22Rv1 (cell line): ENCODE measurements around the gene CTR9.
A peak's percentile ranks its signal among the peaks of the same experiment; 100 is the strongest.

Experiments used
- H3K27ac ChIP-seq: fragments of 450-650 bp; 2 replicates; pipeline ENCODE4 v1.5.1; 2017
- ZFX ChIP-seq: fragments of 450-650 bp; IDR thresholded peaks from 2 replicates; pipeline ENCODE4 v1.6.1; 2017; ENCODE audit warnings: antibody characterized with exemption, borderline replicate concordance
- TF ChIP-seq, protein P1 (sequence below): fragments of 450-650 bp; IDR thresholded peaks from 2 replicates; pipeline ENCODE4 v1.5.1; 2017; ENCODE audit warnings: mild to moderate bottlenecking

The CTR9 gene

GRCh38 chr11:10770626-10771254 is 19.7 kb downstream of the CTR9 start:
- TF ChIP-seq, protein P1, sequence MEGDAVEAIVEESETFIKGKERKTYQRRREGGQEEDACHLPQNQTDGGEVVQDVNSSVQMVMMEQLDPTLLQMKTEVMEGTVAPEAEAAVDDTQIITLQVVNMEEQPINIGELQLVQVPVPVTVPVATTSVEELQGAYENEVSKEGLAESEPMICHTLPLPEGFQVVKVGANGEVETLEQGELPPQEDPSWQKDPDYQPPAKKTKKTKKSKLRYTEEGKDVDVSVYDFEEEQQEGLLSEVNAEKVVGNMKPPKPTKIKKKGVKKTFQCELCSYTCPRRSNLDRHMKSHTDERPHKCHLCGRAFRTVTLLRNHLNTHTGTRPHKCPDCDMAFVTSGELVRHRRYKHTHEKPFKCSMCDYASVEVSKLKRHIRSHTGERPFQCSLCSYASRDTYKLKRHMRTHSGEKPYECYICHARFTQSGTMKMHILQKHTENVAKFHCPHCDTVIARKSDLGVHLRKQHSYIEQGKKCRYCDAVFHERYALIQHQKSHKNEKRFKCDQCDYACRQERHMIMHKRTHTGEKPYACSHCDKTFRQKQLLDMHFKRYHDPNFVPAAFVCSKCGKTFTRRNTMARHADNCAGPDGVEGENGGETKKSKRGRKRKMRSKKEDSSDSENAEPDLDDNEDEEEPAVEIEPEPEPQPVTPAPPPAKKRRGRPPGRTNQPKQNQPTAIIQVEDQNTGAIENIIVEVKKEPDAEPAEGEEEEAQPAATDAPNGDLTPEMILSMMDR, result peak; percentile 91
- no peak for TF ChIP-seq ZFX
- H3K27ac ChIP-seq, result no peak overlapping the region

- H3K27ac ChIP-seq, result no peak overlapping the region
- TF ChIP-seq, protein P1, result no peak
- TF ChIP-seq ZFX, result no peak
Observed at GRCh38 chr11:10771457-10771856, 20.4 kb downstream of the CTR9 start.

DNA sequence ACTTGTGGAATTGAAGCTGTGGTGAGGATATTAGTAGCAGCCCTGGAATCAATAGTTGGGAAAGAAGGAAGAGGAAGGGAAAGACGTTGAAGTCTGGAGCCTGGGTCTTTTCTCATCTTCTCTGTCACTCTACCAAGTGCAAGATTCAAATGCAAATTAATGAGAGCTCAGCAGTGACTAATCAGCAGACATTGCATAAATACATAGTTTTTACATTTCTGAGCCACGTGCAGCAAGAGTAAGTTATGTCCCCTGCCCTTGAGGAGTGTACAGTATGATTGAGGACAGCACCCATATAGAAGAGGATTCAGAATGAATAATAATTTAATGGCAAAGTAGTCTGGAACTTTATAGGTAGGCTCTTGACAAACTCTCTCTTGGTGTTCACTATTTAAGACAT is 23.8 kb downstream of the CTR9 start:
- H3K27ac ChIP-seq, result no peak overlapping the region

GRCh38 chr11:10777393-10777793 is 26.3 kb downstream of the CTR9 start:
- TF ChIP-seq, protein P1, result no peak
- TF ChIP-seq ZFX, result no peak
- no peak overlapping the region for H3K27ac ChIP-seq

More for the DNA sequence above, 23.8 kb downstream of the CTR9 start:
- no peak for TF ChIP-seq ZFX
- TF ChIP-seq, protein P1, result no peak

DNA sequence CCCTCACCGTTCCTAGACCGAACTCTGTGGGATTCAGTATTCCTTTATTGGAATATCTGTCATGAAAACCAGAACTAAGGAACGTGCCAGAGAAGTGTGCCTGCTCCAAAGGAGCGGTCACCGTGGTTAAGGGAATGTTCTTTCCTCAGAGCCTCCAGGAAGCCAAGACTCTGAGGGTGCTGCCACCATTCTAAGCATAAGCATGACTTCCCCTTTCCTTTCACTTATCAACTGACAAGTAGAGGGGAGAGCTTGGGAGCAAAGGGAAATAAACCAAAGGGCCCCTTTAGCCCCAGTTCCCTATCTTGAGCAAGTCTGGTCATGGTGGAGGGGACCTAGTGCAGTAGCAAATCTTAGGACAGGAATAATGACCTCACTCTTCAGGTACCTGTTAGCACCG is 26.8 kb downstream of the CTR9 start:
- TF ChIP-seq, protein P1, result no peak
- no peak for TF ChIP-seq ZFX
- no peak overlapping the region for H3K27ac ChIP-seq

GRCh38 chr11:10778217-10778970 is 27.3 kb downstream of the CTR9 start:
- H3K27ac ChIP-seq, result no peak overlapping the region

DNA sequence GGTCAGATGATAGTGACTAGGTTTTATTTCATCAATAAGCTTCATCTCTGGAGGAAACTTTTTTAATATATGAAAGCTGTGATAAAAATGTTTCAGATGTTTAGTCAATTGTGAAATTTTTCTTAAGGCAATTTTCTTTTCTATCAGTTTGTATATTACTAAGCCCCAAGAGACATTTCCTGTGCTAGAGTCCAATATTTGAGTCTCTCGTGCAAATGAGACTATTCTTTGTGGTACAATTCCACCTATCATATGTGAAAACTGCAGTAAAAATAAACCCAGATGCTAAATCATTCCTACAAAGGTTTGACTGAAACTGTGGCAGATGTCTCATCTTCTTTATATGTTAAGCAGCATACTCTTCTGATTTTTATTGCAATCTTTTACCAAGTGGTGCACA is 28.0 kb downstream of the CTR9 start:
- H3K27ac ChIP-seq, result no peak overlapping the region
- TF ChIP-seq, protein P1, result no peak
- no peak for TF ChIP-seq ZFX

More at GRCh38 chr11:10778217-10778970, 27.3 kb downstream of the CTR9 start:
- TF ChIP-seq, protein P1, result no peak
- TF ChIP-seq ZFX, result no peak
